ENCODE results near the gene RAP1A.
A peak's percentile ranks its signal among the peaks of the same experiment; 100 is the strongest.

Gene RAP1A

DNA sequence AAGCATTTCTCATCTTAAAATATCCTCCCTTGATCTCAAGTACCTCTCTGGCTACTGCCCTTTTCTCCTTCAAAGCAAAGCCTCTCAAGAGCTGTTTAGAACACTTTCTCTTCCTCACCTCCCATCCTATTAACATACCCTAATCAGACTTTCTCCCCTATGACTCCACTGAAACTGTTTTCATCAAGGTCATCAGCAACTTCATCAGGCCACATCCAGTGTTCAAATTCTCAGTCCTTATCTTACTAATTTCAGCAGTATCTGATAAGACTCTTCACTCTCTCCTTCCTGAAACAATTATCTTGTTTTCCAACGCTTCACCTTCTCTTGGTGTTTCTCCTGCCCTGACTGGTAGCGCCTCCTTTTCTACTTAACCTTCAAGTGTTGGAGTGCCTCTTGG is 1.5 kb upstream of the RAP1A start:
- no peak overlapping the region for H3K4me3 ChIP-seq (ENCODE audit: low read depth, low read length)
- TF ChIP-seq, protein P1, sequence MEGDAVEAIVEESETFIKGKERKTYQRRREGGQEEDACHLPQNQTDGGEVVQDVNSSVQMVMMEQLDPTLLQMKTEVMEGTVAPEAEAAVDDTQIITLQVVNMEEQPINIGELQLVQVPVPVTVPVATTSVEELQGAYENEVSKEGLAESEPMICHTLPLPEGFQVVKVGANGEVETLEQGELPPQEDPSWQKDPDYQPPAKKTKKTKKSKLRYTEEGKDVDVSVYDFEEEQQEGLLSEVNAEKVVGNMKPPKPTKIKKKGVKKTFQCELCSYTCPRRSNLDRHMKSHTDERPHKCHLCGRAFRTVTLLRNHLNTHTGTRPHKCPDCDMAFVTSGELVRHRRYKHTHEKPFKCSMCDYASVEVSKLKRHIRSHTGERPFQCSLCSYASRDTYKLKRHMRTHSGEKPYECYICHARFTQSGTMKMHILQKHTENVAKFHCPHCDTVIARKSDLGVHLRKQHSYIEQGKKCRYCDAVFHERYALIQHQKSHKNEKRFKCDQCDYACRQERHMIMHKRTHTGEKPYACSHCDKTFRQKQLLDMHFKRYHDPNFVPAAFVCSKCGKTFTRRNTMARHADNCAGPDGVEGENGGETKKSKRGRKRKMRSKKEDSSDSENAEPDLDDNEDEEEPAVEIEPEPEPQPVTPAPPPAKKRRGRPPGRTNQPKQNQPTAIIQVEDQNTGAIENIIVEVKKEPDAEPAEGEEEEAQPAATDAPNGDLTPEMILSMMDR (IDR thresholded peaks at IDR 0.05; ENCODE audit: insufficient read depth, low read depth, low read length, missing control alignments), result no peak
- peak; percentile 58 for DNase-seq (ENCODE audit: low read depth)

DNA sequence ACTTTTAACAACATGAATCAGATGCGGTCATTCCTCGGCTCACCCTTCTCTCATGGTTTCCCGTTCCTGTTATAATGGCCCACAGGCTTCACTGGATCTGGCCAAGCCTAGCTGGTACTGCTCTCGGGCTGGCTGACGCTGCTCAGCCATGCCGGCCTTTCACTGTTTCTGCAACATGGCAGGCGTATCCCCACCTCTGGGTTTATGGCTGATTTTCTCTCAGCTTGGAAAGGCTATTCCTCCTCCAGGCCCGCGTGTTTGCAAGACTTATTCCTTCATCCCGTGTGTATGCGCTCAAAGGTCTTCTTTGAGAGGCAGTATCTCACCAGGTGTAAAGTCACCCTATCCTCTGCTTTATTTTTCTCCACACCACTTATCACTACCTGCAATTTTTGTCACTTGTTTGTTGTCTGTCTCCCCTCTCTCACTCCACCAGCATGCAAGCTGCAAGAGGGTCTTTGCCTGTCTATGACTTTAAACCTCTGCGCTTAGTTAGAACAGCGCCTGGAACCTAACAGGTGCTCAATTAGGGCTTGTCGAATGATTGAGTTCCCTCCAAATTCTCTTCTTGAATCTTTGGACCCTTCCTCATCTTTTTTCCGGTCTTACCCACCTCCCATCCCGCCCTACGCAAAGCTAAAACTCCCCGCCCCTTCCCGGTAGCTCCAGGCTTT is 491 bp upstream of the RAP1A start:
- peak overlapping the region; percentile 91 for H3K4me3 ChIP-seq (ENCODE audit: low read depth, low read length)
- TF ChIP-seq, protein P1 (IDR thresholded peaks at IDR 0.05; ENCODE audit: insufficient read depth, low read depth, low read length, missing control alignments), result no peak
- no peak for DNase-seq (ENCODE audit: low read depth)

DNA sequence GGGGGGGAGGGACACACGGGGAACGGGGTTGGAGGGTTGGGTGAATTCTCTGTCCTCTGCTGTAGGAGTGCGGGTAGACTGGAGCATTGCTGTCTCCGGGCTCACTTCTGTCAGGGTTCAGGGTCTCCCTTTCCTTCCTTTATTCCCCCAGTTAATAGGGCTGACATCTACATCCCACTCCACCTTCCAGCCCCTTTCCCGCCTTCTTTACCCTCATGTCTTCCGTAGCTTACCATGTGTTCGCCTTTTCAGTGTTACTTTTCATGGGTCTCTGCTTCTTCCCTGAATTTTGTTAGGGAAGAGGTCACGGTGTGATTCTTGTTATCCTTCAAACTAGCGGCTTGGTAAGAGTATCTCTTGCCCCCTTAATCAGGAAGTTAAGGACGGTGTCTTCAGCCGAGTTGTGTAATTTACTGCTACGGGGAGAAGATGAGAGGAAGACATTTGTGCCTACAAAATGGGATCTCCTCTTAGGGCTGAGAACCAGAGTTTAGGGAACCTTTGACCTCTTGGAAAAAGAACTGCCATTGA is 917 bp downstream of the RAP1A start:
- TF ChIP-seq, protein P1 (IDR thresholded peaks at IDR 0.05; ENCODE audit: insufficient read depth, low read depth, low read length, missing control alignments), result no peak
- H3K4me3 ChIP-seq (ENCODE audit: low read depth, low read length), result peak overlapping the region; percentile 91
- DNase-seq (ENCODE audit: low read depth), result peak; percentile 37

DNA sequence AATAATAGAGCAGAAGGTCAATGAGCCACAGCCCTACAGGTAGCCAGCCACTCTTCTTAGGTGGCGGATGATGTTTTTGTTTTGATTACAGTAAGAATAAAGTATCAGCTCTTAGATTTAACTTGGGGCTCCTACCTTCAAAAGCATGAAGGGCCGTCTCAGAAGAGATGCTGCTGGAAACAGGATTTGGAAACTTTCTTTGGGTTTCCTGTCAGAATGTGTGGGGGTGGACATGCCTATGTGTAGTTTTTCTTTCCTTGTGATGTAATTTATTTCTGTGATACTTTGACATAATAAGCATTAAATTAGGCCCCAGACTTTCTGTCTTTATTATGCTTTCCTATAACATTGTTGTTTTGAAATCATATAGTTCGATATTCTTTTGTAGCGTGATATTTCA is 1.5 kb downstream of the RAP1A start:
- DNase-seq (ENCODE audit: low read depth), result peak; percentile 52
- TF ChIP-seq, protein P1 (IDR thresholded peaks at IDR 0.05; ENCODE audit: insufficient read depth, low read depth, low read length, missing control alignments), result no peak
- H3K4me3 ChIP-seq (ENCODE audit: low read depth, low read length), result peak overlapping the region; percentile 91

DNA sequence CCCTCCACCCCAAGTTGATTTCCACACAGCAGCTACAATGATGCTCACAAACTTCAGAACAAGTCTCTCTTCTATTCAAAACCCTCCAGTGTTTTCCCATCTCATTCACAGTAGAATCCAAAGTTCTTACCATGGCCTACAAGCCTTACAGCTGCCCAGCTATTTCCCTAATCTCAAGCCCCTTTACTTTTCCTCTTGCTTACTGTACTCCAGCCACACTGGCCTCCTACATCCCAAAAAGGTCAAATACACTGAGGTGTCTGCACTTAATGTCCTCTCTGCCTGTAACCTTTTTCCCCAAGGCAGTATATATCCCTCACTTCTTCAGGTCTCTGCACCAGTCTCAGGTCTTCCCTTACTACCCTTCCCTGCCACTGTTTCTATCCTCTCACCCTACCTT is 2.6 kb downstream of the RAP1A start:
- no peak for DNase-seq (ENCODE audit: low read depth)
- TF ChIP-seq, protein P1 (IDR thresholded peaks at IDR 0.05; ENCODE audit: insufficient read depth, low read depth, low read length, missing control alignments), result no peak
- H3K4me3 ChIP-seq (ENCODE audit: low read depth, low read length), result peak overlapping the region; percentile 91

DNA sequence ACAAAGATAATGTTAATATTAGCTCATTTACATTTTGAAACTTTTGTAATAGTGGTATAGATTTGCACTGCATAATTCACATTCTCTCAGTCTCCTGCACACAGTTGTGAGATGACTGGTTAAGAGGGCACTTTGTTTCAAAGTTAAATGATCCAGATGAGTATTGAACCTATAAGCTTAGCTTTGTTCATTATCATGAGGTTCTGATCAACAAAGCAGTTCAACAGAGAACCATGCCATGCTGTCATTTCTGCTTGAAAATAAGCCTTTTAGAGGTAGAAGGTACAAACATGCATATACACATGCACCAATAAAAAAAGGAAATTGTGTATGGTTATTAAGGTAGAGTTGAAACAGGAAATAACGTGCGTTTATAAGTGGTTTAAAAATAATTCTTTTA is 4.8 kb downstream of the RAP1A start:
- TF ChIP-seq, protein P1 (IDR thresholded peaks at IDR 0.05; ENCODE audit: insufficient read depth, low read depth, low read length, missing control alignments), result no peak
- peak; percentile 77 for DNase-seq (ENCODE audit: low read depth)
- peak overlapping the region; percentile 91 for H3K4me3 ChIP-seq (ENCODE audit: low read depth, low read length)

DNA sequence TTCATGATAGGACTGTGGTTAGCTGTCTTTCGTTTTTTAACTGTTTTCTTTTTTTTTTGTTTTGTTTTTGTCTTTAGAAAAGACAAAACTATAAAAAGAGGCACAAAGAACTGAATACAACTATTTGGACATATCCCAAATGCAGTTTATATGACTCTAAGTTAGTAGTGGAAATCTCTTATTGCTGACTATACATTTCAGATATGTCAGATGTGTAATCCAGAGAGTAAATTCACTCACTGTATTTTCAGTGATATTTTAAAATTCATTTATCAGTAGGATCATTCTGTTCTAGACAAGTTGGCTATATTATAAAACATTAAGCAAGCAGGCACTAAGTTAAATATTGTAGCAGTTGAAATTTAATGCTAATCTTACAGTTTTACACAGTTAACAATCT is 5.7 kb downstream of the RAP1A start:
- TF ChIP-seq, protein P1 (IDR thresholded peaks at IDR 0.05; ENCODE audit: insufficient read depth, low read depth, low read length, missing control alignments), result no peak
- peak overlapping the region; percentile 91 for H3K4me3 ChIP-seq (ENCODE audit: low read depth, low read length)
- DNase-seq (ENCODE audit: low read depth), result no peak
